K562 (cell line): Measurements from ENCODE around the gene MYCBP. TPM values are rescaled to one million over a fixed set of nuclear protein-coding genes. Genes with fewer than 3 reads are reported as not detected.

ENCODE experiments used
- ATAC-seq: fragments of 200-7000 bp; cut with Tn5 transposase; 3 replicates; pipeline ENCODE4 v1.9.1; 2020; ENCODE audit warnings: moderate library complexity
- BruUV-seq: library from RNA; stranded (reverse); fragments of 400-500 nt; replicated peaks from 2 replicates; lab custom pipeline; 2021; lab: Mats Ljungman, UMichigan
- CTCF ChIA-PET: fragments of 300-600 bp; formaldehyde crosslinking; extraction: SDS; loops from one replicate; lab custom pipeline; 2021; ENCODE audit warnings: low intra/inter-chr PET ratio; lab: Yijun Ruan, JAX
- POLR2A ChIA-PET: fragments of 300-600, 350-650 bp; sonication (Branson Sonifier 250); formaldehyde crosslinking; extraction: SDS; loops from one replicate; lab custom pipeline; 2021; ENCODE audit warnings: antibody characterized with exemption, inconsistent platforms; lab: Yijun Ruan, JAX
- DNase-seq, 4 experiments: peaks; one replicate each; pipeline versions ENCODE4 v3.0.0 to v3.0.0-alpha.2; 2011 to 2018; ENCODE audit warnings: low spot score in 3 of 4, mixed read lengths in 3 of 4; ENCODE audit errors: extremely low read depth in 1 of 4
- FAIRE-seq: peaks from 2 replicates; lab custom pipeline; 2011; peaks lifted over from hg19 to GRCh38; lab: Jason Lieb, UNC
- H2AFZ ChIP-seq: 2 replicates; pipeline ENCODE4 v1.6.0; 2011; ENCODE audit warnings: low read depth, low read length, control low read depth, inconsistent platforms
- H3K27ac ChIP-seq: fragments of 200-600 bp; 3 replicates; pipeline ENCODE4 v1.8.0; 2011; ENCODE audit warnings: low read depth, mild to moderate bottlenecking, control low read depth, inconsistent platforms, low read length, moderate library complexity, mixed read lengths; ENCODE audit errors: extremely low read depth
- H3K27me3 ChIP-seq, 2 experiments: fragments of 300-600 bp in 1 of 2; 2 replicates in 1 of 2; 3 replicates in 1 of 2; pipeline versions ENCODE4 v1.6.0 to v1.8.0; 2011; ENCODE audit warnings: inconsistent platforms in 2 of 2, low read length in 2 of 2, mild to moderate bottlenecking in 1 of 2, mixed read lengths in 1 of 2, moderate library complexity in 1 of 2; ENCODE audit not compliant: control insufficient read depth in 2 of 2, insufficient read depth in 2 of 2
- H3K36me3 ChIP-seq: fragments of 300-600 bp; 3 replicates; pipeline ENCODE4 v1.8.0; 2011; ENCODE audit warnings: mild to moderate bottlenecking, low read length, inconsistent platforms; ENCODE audit not compliant: control insufficient read depth, insufficient read depth
- H3K4me1 ChIP-seq, 2 experiments: fragments of 200-600 bp in 1 of 2; replicated peaks in 1 of 2; 2 replicates in 1 of 2; 3 replicates in 1 of 2; pipeline versions ENCODE4 v1.5.1 to v1.8.0; 2011; ENCODE audit warnings: inconsistent platforms in 2 of 2, low read length in 2 of 2, mild to moderate bottlenecking in 1 of 2, mixed read lengths in 1 of 2, moderate library complexity in 1 of 2; ENCODE audit not compliant: control insufficient read depth in 2 of 2, insufficient read depth in 2 of 2
- H3K4me2 ChIP-seq: 2 replicates; pipeline ENCODE4 v1.6.1; 2011; ENCODE audit warnings: low read length, control low read depth, inconsistent platforms, mixed read lengths; ENCODE audit not compliant: insufficient read depth
- H3K4me3 ChIP-seq: fragments of 200-600 bp; sonication (generic), shearing (Covaris generic); 2 replicates; pipeline ENCODE4 v1.5.1; 2016; ENCODE audit warnings: control low read depth, inconsistent platforms
- H3K79me2 ChIP-seq: fragments of 200-600 bp; 3 replicates; pipeline ENCODE4 v1.8.0; 2011; ENCODE audit warnings: low read length, inconsistent platforms; ENCODE audit not compliant: control insufficient read depth, insufficient read depth
- H3K9ac ChIP-seq, 2 experiments: 2 replicates each; pipeline versions ENCODE4 v1.6.0 to v1.6.1; 2011; ENCODE audit warnings: low read depth in 2 of 2, low read length in 2 of 2, control low read depth in 1 of 2, inconsistent platforms in 1 of 2, mild to moderate bottlenecking in 1 of 2, mixed read lengths in 1 of 2; ENCODE audit not compliant: insufficient read depth in 1 of 2
- H3K9me1 ChIP-seq: one replicate; pipeline ENCODE4 v1.6.0; 2011; ENCODE audit warnings: inconsistent platforms, mild to moderate bottlenecking, low read length, moderate library complexity; ENCODE audit not compliant: control insufficient read depth, insufficient read depth
- H3K9me3 ChIP-seq: replicated peaks from 2 replicates; pipeline ENCODE4 v1.5.1; 2011; ENCODE audit warnings: low read depth, low read length, inconsistent platforms; ENCODE audit not compliant: control insufficient read depth, insufficient read depth
- H4K20me1 ChIP-seq: replicated peaks from 2 replicates; pipeline ENCODE4 v1.6.1; 2011; ENCODE audit warnings: low read length, inconsistent platforms, mixed read lengths; ENCODE audit not compliant: control insufficient read depth, insufficient read depth
- ASH1L ChIP-seq: fragments of 450-650 bp; IDR thresholded peaks from 2 replicates; pipeline ENCODE4 v1.6.1; 2018; ENCODE audit warnings: borderline replicate concordance, mild to moderate bottlenecking, low read depth; ENCODE audit not compliant: partially characterized antibody
- CC2D1A ChIP-seq: fragments of 450-650 bp; IDR thresholded peaks from 2 replicates; pipeline ENCODE4 v1.6.1; 2017; ENCODE audit warnings: mild to moderate bottlenecking
- HES1 ChIP-seq: fragments of 450-650 bp; IDR thresholded peaks from 2 replicates; pipeline ENCODE4 v1.6.1; 2016; ENCODE audit warnings: low read depth, mild to moderate bottlenecking, moderate library complexity
- KLF1 ChIP-seq: fragments of 450-650 bp; IDR thresholded peaks from 2 replicates; pipeline ENCODE4 v1.6.1; 2016; ENCODE audit warnings: missing genetic modification characterization, missing compliant biosample characterization
- MCM5 ChIP-seq: fragments of 450-650 bp; IDR thresholded peaks from 2 replicates; pipeline ENCODE4 v1.6.1; 2016; ENCODE audit warnings: low read depth
- MEF2D ChIP-seq: conservative IDR thresholded peaks from 2 replicates; pipeline ENCODE4 v1.6.1; 2016; ENCODE audit warnings: low read depth, missing genetic modification characterization, missing compliant biosample characterization
- NRF1 ChIP-seq, 2 experiments: fragments of 450-650 bp; IDR thresholded peaks in 1 of 2; conservative IDR thresholded peaks in 1 of 2; 2 replicates each; pipeline ENCODE4 v1.6.1; 2014; ENCODE audit warnings: mild to moderate bottlenecking in 2 of 2
- RAD21 ChIP-seq, 2 experiments: fragments of 250-450 bp in 1 of 2; fragments of 450-650 bp in 1 of 2; sonication (Bioruptor Pico) in 1 of 2; formaldehyde crosslinking in 1 of 2; IDR thresholded peaks in 1 of 2; conservative IDR thresholded peaks in 1 of 2; 2 replicates each; pipeline versions ENCODE4 v1.4.0 to v1.8.0; 2020 to 2022; ENCODE audit warnings: mild to moderate bottlenecking in 2 of 2, moderate library complexity in 1 of 2
- SRSF1 ChIP-seq: fragments of 200-400 bp; formaldehyde crosslinking; IDR thresholded peaks from 2 replicates; pipeline ENCODE4 v1.6.1; 2017; ENCODE audit warnings: mild to moderate bottlenecking, low read depth, low read length, moderate library complexity
- WGBS: fragments of 100-300 bp; shearing (Covaris generic); methylation state at CpG from one replicate; pipeline ENCODE4 v1.1.6; 2016; ENCODE audit warnings: low coverage, mixed read lengths; ENCODE audit not compliant: insufficient coverage; ENCODE audit errors: missing lambda C conversion rate; 5-methylcytosine and 5-hydroxymethylcytosine counted together
- in situ Hi-C: fragments of 300-500 bp; cut with MboI; formaldehyde crosslinking; loops from 4 replicates; pipeline ENCODE4 v1.15.0; 2018; ENCODE audit warnings: inconsistent platforms, mixed read lengths
- intact Hi-C: fragments of 100-400 bp; cut with micrococcal nuclease; formaldehyde crosslinking; loops from 2 replicates; pipeline ENCODE4 v1.14.2; 2022
- polyA plus RNA-seq, 8 experiments: library from polyadenylated mRNA; depleted of rRNA in 4 of 8; stranded (reverse) in 5 of 8; unstranded in 3 of 8; fragments of >200 nt; fragmentation: Nextera tagmentation in 2 of 8; fragmentation: Illumina TruSeq in 1 of 8; extraction: Ambion mirVana in 2 of 8; extraction: Trizol in 1 of 8; gene quantifications; 2 replicates each; pipeline versions ENCODE4 v1.2.1 to v1.2.3, GENCODE V29; 2011 to 2014; ENCODE audit warnings: inconsistent platforms in 1 of 8, missing spikeins in 1 of 8
- total RNA-seq, 7 experiments: library from RNA; depleted of rRNA in 6 of 7; stranded (reverse); fragments of >200 nt in 6 of 7; fragmentation: Illumina TruSeq in 2 of 7; extraction: Trizol in 2 of 7; gene quantifications; 2 replicates each; pipeline versions ENCODE4 v1.2.1 to v1.2.3, GENCODE V29; 2011 to 2021; ENCODE audit warnings: low replicate concordance in 1 of 7
- TF ChIP-seq, protein P1 (sequence below), 3 experiments: IDR thresholded peaks in 2 of 3; conservative IDR thresholded peaks in 1 of 3; 2 replicates each; pipeline ENCODE4 v1.5.1; 2011 to 2012; ENCODE audit warnings: low read length in 3 of 3, mild to moderate bottlenecking in 3 of 3, control low read depth in 2 of 3, improper control_type of control experiment in 1 of 3, inconsistent platforms in 1 of 3, low read depth in 1 of 3, mixed read lengths in 1 of 3, moderate library complexity in 1 of 3; ENCODE audit not compliant: insufficient read depth in 2 of 3
- TF ChIP-seq, protein P2 (sequence below), 2 experiments: IDR thresholded peaks in 1 of 2; conservative IDR thresholded peaks in 1 of 2; 2 replicates each; pipeline ENCODE4 v1.6.1; 2016; ENCODE audit warnings: low read depth in 2 of 2, mild to moderate bottlenecking in 1 of 2, missing compliant biosample characterization in 1 of 2, missing genetic modification characterization in 1 of 2, moderate library complexity in 1 of 2
- TF ChIP-seq, protein P3 (sequence below): sonication (generic); formaldehyde crosslinking; IDR thresholded peaks from 2 replicates; pipeline ENCODE4 v1.8.1; 2023; ENCODE audit warnings: mild to moderate bottlenecking, missing genetic modification reagents

MYCBP gene
- total and polyA plus RNA-seq, 9 of the 15 experiments (the other 6 are each of a cell fraction or from before 2014, with no cell fraction given): 32.3 to 253 (median 72.9) TPM

DNA sequence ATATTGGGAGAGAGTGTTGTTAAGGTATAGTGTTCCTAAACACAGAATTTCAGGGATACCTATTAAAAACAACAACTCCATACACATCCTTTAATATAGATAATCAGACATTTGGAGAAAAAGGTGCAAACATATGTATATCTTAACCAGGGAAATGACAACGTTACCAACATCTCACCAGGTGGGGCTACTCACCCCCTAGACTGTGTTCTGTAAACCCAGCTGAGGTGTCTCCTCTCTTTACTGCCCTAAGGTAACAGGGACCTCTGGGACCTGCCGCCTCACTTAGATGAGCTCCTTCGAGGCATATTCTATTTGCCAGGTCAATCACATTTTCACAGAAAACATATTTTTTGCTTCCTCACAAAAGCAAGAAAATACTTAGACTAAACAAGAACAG, 26.9 kb downstream of the MYCBP start:
- H3K27ac ChIP-seq: no peak overlapping the region
- no peaks in the 10 kb centered on the region for H3K9me1 ChIP-seq
- BruUV-seq: no TSS peak
- H3K4me3 ChIP-seq: no peak overlapping the region
- intact Hi-C loops (loop anchor here (5.0 kb wide), 1 partner anchor 246 kb away; no protein-coding TSS in a partner anchor), in situ Hi-C loops (no loop called here)
- no peak overlapping the region for H3K9ac ChIP-seq
- no peaks in the 10 kb centered on the region for H3K79me2 ChIP-seq
- 82% methylated on average over 3 of the region's 3 CpGs for WGBS
- no peak overlapping the region for H3K4me2 ChIP-seq
- ATAC-seq (peak; percentile 60; the same call in 1 of the 3 replicates), DNase-seq (no peak), FAIRE-seq (no peak)
- ChIA-PET CTCF (no interaction called here), POLR2A (interaction anchor here (0.5 to 4.2 kb wide), 4 partner anchors 12 to 970 kb away, joined by 3 to 22 read pairs (median 3); partner anchors contain the start of gene RRAGC)
- H3K4me1 ChIP-seq: no peaks in the 10 kb centered on the region
- H4K20me1 ChIP-seq: no peaks in the 10 kb centered on the region
- no peaks in the 10 kb centered on the region for H3K9me3 ChIP-seq
- TF ChIP-seq, protein P1, sequence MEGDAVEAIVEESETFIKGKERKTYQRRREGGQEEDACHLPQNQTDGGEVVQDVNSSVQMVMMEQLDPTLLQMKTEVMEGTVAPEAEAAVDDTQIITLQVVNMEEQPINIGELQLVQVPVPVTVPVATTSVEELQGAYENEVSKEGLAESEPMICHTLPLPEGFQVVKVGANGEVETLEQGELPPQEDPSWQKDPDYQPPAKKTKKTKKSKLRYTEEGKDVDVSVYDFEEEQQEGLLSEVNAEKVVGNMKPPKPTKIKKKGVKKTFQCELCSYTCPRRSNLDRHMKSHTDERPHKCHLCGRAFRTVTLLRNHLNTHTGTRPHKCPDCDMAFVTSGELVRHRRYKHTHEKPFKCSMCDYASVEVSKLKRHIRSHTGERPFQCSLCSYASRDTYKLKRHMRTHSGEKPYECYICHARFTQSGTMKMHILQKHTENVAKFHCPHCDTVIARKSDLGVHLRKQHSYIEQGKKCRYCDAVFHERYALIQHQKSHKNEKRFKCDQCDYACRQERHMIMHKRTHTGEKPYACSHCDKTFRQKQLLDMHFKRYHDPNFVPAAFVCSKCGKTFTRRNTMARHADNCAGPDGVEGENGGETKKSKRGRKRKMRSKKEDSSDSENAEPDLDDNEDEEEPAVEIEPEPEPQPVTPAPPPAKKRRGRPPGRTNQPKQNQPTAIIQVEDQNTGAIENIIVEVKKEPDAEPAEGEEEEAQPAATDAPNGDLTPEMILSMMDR (IDR thresholded peaks at IDR 0.05 in 2 of 3, conservative IDR thresholded peaks at IDR 0.05 in 1 of 3; ENCODE audit: insufficient read depth in 2 of 3, low read depth in 1 of 3, low read length in 3 of 3): peak; percentile 10 to 30 (median 27); a peak in 4 of 6 replicates
- TF ChIP-seq MCM5: no peak
- no peak for TF ChIP-seq NRF1 (conservative IDR thresholded peaks at IDR 0.05 in 1 of 2, IDR thresholded peaks at IDR 0.05 in 1 of 2)
- no peak for TF ChIP-seq ASH1L
- peak in 1 of 2 experiments; percentile 28; a peak in 1 of 4 replicates for TF ChIP-seq RAD21 (CRISPR knock-in tag; conservative IDR thresholded peaks at IDR 0.05 in 1 of 2, IDR thresholded peaks at IDR 0.05 in 1 of 2)
- TF ChIP-seq, protein P2, sequence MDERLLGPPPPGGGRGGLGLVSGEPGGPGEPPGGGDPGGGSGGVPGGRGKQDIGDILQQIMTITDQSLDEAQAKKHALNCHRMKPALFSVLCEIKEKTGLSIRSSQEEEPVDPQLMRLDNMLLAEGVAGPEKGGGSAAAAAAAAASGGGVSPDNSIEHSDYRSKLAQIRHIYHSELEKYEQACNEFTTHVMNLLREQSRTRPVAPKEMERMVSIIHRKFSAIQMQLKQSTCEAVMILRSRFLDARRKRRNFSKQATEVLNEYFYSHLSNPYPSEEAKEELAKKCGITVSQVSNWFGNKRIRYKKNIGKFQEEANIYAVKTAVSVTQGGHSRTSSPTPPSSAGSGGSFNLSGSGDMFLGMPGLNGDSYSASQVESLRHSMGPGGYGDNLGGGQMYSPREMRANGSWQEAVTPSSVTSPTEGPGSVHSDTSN (CRISPR knock-in tag; IDR thresholded peaks at IDR 0.05; ENCODE audit: low read depth): no peak
- TF ChIP-seq, protein P2 (tag; conservative IDR thresholded peaks at IDR 0.05; ENCODE audit: low read depth): no peak
- TF ChIP-seq SRSF1: no peak
- no peak for TF ChIP-seq HES1
- TF ChIP-seq MEF2D (tag): no peak
- TF ChIP-seq, protein P3, sequence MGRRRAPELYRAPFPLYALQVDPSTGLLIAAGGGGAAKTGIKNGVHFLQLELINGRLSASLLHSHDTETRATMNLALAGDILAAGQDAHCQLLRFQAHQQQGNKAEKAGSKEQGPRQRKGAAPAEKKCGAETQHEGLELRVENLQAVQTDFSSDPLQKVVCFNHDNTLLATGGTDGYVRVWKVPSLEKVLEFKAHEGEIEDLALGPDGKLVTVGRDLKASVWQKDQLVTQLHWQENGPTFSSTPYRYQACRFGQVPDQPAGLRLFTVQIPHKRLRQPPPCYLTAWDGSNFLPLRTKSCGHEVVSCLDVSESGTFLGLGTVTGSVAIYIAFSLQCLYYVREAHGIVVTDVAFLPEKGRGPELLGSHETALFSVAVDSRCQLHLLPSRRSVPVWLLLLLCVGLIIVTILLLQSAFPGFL (CRISPR knock-in tag): no peak
- no peak for TF ChIP-seq KLF1
- TF ChIP-seq CC2D1A: no peak
- H3K36me3 ChIP-seq: peaks cover 53% of the 10 kb centered on the region
- H3K27me3 ChIP-seq: no peaks in the 10 kb centered on the region
- H2AFZ ChIP-seq: no peak overlapping the region
